HG02610 (cell line): Measurements from ENCODE around the gene GNB5.
"Not testable (repeated sequence)": the region's sequence is repeated elsewhere in the genome, so short reads cannot be mapped to it uniquely, and the experiment has no call there.

Experiments used
- ATAC-seq: cut with Tn5 transposase; IDR thresholded peaks from one replicate; pipeline ENCODE4 v1.9.1; 2021; ENCODE audit warnings: mild to moderate bottlenecking, moderate library complexity; ENCODE audit not compliant: unreplicated experiment

The GNB5 gene

DNA sequence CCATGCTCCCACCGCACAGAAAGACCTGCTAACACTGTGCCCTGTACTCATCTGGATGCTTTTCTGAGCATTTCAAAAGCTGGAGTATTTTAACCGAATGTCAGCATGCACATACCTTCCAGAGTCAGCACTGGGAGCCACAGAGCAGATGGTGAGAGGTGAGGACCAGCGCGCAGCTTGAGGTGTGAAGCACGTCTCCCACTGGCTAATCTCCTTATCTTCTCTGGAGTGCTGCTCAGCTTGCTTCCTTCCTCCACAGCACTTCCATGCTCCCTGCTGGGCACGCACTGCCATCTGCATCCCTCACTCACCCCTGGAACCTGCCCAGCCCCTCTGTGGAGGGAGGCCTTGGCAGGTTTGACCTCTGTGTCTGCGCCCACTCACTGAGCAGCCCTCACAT lies at the start of gene GNB5:
Gene GNB5 (minus strand): TSS at position 186 of the 400 bp plus-strand sequence. CDS start 6,716 bp downstream, outside the sequence.
- no peak for ATAC-seq

DNA sequence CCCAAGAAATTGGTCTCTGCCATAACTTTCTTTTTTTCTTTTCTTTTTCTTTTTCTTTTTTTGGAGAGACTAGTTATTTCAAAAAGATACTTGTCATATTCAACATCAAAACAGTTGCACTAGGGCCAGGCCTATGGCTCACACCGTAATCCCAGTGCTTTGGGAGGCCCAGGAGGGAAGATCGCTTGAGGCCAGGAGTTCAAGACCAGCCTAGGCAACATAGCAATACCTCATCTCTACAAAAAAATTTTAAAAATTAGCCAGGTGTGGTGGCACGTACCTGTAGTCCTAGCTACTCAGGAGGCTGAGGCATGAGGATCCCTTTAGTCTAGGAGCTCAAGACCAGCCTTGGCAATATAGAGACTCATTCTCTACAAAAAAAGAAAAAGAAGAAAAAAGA lies 49.0 kb upstream of the GNB5 start:
- ATAC-seq, result no peak

- ATAC-seq, result not testable (repeated sequence)
These were observed 47.9 kb upstream of the GNB5 start for GRCh38 chr15:52238989-52239525.

DNA sequence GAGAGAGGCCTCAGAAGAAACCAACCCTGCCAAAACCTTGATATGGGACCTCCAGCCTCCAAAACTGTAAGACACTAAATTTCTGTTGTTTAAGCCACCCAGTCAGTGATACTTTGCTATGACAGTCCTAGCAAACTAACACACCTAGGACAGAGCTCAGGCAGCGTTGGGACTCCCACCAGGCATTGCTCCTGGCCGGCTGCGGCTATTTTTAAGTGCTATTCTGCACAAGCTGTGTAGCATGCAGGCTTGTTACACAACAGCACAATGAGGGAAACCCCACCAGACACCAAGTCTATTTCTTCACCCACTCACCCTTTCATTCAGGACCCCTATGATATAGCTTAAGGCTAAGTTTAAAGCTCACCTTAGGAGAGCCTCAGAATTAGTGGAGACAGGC lies 47.0 kb upstream of the GNB5 start:
- ATAC-seq, result no peak

DNA sequence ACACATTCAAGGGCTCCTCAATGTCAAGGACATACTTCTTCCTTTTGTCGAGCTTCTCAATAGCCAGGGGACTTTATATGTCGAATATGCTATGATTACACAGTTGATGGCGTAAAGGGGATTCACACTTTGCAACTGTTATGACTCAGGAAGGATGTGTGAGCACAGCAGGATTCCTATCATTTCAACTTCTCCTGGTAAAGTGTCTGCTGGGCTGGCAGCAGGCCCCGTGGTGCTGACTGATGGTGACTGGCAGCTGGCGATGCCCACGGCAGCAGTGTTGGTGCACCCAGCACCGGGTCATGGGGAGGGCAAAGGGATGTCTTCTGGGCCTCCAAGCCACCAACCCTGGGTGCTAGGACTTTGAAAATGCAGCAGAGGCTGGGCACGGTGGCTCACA lies 44.8 kb upstream of the GNB5 start:
- ATAC-seq, result peak; percentile 53

DNA sequence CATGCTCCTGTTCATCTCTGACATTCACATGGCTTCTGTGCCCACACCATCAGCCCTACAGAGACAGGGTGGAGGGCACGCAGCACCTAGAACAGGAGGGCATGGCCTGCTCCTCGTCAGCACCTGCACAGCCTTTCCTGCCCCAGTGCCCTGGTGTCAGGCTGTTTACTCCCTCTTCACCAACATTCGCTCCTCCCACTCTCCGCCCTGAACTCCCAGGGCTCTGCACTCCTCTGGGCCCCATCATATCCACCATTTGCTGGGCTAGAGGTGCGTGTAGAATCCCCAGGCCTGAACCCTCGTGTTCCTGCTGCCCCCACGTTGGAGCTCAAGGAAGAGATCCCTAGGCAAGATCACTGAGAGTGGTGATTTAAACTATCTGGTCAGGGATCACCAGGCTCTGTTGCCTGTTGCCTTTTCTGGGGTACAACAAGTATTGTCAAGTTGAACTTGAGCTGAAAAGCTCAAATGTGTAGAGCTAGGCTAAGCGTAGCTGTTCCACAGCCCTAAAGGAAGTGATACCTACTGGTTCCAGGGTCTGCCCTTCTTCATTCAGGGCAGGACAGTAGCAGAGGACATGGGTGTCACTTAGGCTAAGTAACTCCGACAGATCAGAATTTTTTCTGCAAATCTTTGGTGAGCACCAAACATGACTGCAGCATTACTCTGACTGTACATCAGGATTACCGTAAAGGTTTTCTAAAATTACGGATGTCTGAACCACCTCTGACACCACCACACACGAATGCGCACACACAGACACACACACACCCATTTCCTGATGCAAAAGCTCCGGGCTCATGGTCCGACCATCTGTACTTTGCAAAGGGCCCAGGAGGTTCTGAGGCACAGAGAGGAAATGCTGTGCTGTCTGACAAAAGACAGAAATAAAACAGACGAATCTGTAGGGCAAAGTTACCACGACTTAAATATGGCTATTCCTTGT lies 43.7 kb upstream of the GNB5 start:
- peak; percentile 35 for ATAC-seq

DNA sequence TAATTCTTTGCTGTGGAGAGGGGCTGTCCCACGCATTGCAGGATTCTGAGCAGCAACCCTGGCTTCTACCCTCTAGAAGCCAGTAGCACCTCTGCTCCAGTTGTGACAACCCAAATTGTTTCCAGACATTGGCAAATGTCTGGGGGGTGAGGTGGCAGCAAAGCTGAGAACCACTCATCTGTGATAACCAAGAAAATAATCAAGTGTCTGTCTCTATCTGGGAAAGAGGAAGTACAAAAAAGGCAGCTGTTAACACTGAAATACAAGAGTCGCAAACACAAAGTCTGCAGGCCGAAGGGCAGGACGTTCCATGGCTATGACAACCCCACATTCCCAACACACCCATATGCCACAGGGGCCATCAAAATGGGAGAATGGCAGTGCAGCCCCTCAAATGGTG lies 42.2 kb upstream of the GNB5 start:
- no peak for ATAC-seq

- ATAC-seq, result peak; percentile 47
These were observed 41.1 kb upstream of the GNB5 start for GRCh38 chr15:52232327-52232726.

GRCh38 chr15:52230073-52230472 lies 38.9 kb upstream of the GNB5 start:
- no peak for ATAC-seq

DNA sequence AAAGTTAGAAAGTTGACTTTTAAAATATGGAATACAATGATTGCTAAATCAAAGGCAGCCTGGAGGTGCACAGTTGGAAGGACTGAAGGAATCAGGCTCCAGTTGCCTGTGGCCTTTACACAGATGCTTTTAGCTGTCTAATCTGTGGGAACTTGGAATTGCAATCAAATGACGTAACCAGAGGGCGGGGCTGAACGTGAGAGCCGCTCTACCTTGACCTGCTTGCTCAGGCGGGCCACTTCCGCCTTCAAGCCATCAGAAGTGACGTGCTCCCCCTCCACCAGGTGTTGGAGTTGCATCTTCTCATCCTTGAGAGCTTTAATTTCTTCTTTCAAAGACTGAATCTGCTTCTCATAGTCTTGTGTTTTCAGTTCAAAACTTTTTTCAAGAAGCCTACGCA lies 37.7 kb upstream of the GNB5 start:
- peak; percentile 32 for ATAC-seq

DNA sequence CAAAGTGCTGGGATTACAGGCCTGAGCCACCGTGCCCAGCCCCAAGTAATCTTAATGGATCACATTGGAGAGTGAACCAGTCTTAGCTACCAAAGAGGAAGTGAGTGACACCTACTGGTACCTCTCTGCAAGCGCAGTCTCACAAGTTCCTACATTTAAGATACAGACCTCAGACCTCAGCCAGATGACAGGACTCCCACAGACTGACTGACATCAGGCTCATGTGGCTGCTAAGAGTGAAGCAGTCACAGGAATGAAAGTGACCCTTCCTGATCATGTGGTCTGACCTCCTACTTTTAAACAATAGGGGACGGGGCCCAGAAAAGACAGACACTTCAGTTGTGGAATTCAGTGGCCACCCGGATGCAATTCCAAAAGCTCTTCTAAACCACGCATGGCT lies 36.3 kb upstream of the GNB5 start:
- ATAC-seq, result peak; percentile 88

- ATAC-seq, result no peak
These were observed 34.0 kb upstream of the GNB5 start for GRCh38 chr15:52225230-52225629.

GRCh38 chr15:52224211-52224610 lies 33.0 kb upstream of the GNB5 start:
- no peak for ATAC-seq

GRCh38 chr15:52221730-52222129 lies 30.5 kb upstream of the GNB5 start:
- no peak for ATAC-seq

- no peak for ATAC-seq
These were observed 29.9 kb upstream of the GNB5 start for GRCh38 chr15:52220937-52221660.

DNA sequence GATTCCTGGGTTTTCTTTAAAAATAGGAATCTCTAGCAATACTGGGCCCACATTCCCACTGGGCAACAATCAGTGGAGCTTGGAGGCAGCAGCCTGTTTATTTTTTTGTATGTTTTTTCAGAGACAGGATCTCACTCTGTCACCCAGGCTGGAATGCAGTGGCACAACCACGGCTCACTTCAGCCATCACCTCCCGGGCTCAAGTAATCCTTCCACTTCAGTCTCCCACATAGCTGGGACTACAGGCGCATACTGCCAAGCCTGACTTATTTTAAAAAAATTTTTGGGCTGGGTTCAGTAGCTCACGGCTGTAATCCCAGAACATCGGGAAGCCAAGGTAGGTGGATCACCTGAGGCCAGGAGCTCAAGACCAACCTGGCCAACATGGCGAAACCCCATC lies 29.1 kb upstream of the GNB5 start:
- ATAC-seq, result no peak

- ATAC-seq, result no peak
These were observed 27.6 kb upstream of the GNB5 start for GRCh38 chr15:52218816-52219215.

DNA sequence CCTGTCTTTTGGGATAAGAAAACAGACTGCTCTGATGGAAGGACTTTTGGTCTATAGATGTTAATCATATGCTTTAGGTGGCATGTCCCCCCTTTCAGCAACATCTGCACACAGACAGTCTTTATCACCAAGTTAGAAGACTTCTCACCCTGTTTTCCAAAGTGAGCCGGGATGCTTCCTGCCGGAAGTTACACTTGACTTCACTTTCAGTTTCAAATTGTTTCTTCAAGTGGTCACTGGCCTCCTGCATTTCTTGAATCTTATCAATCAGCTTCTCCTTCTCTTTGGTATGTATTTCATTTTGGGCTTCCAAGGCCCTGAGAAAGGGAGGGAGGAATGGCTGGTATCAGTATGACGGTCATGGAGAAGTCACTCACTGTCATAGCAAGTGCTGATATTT lies 27.2 kb upstream of the GNB5 start:
- no peak for ATAC-seq

DNA sequence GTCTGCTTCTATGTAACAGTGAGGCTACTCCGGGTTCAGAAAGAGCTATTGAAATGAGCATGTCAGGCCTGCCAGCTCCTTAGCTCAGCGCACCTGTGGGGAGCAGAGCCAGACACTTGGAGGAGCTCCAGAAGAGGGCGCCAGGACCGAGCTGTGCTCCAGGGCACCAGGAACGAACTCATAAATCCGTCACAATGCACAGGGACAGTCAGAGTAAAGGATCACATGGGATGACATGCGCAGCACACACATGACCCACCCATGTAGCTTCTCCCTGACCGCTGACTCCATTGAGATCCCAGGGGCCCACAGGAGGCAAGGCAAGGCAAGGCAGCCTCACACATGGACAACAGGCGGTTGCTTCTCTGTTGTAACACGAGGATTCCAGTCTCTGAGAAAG lies 26.0 kb upstream of the GNB5 start:
- ATAC-seq, result no peak

GRCh38 chr15:52214553-52214952 lies 23.4 kb upstream of the GNB5 start:
- no peak for ATAC-seq

GRCh38 chr15:52213206-52213605 lies 22.0 kb upstream of the GNB5 start:
- ATAC-seq, result no peak
